Ovary (tissue), 3 donors: Measurements from ENCODE around the gene TMCO4.

Experiments
- CTCF ChIP-seq, 3 donors: fragments of 450-650 bp in 2 of 3; fragments of 200-600 bp in 1 of 3; IDR thresholded peaks; one replicate each; pipeline versions ENCODE4 v1.5.1 to v1.8.0; 2016 to 2022; ENCODE audit warnings: antibody characterized with exemption in 3 of 3, mild to moderate bottlenecking in 1 of 3
- EP300 ChIP-seq: sonication (generic); formaldehyde crosslinking; IDR thresholded peaks from one replicate; pipeline ENCODE4 v1.6.1; 2017; ENCODE audit warnings: antibody characterized with exemption
- POLR2A ChIP-seq: fragments of 450-650 bp; IDR thresholded peaks from one replicate; pipeline ENCODE4 v1.6.1; 2017; ENCODE audit warnings: antibody characterized with exemption, mild to moderate bottlenecking, moderate library complexity
- donor health status: DM: no; HTN: no; CAD: no.

GRCh38 chr1:19797827-19798226 lies 1.9 kb downstream of the TMCO4 start:
- TF ChIP-seq POLR2A (no peak), EP300 (no peak), CTCF (IDR thresholded peaks at IDR 0.05) (no peak)
